K562 (cell line): ENCODE results near the gene THUMPD1. TPM values are rescaled to one million over a fixed set of nuclear protein-coding genes. Genes with fewer than 3 reads are reported as not detected.

ENCODE experiments used
- BCOR ChIP-seq: fragments of 450-650 bp; IDR thresholded peaks from 2 replicates; pipeline ENCODE4 v1.6.1; 2016
- CC2D1A ChIP-seq: fragments of 450-650 bp; IDR thresholded peaks from 2 replicates; pipeline ENCODE4 v1.6.1; 2017; ENCODE audit warnings: mild to moderate bottlenecking
- GTF2F1 ChIP-seq: IDR thresholded peaks from 2 replicates; pipeline ENCODE4 v1.6.1; 2011; ENCODE audit warnings: low read depth, low read length, improper control_type of control experiment
- NRF1 ChIP-seq, 2 experiments: fragments of 450-650 bp; IDR thresholded peaks in 1 of 2; conservative IDR thresholded peaks in 1 of 2; 2 replicates each; pipeline ENCODE4 v1.6.1; 2014; ENCODE audit warnings: mild to moderate bottlenecking in 2 of 2
- SIN3A ChIP-seq, 2 experiments: fragments of 150-350 bp in 1 of 2; IDR thresholded peaks; 2 replicates each; pipeline ENCODE4 v1.6.1; 2011 to 2016; ENCODE audit warnings: borderline replicate concordance in 2 of 2, low read depth in 2 of 2, low read length in 2 of 2, mild to moderate bottlenecking in 2 of 2, moderate library complexity in 2 of 2; ENCODE audit not compliant: control insufficient read depth in 1 of 2
- ZC3H11A ChIP-seq: IDR thresholded peaks from 2 replicates; pipeline ENCODE4 v1.6.1; 2012; ENCODE audit warnings: low read depth, low read length, improper control_type of control experiment
- ZNF561 ChIP-seq: fragments of 450-650 bp; formaldehyde crosslinking; conservative IDR thresholded peaks from 2 replicates; pipeline ENCODE4 v1.4.0; 2020; ENCODE audit warnings: mild to moderate bottlenecking, moderate library complexity
- ZNF766 ChIP-seq: fragments of 200-800 bp; sonication (Bioruptor generic); conservative IDR thresholded peaks from 2 replicates; pipeline ENCODE4 v1.6.1; 2016; ENCODE audit warnings: missing genetic modification characterization, missing compliant biosample characterization
- polyA plus RNA-seq, 8 experiments: library from polyadenylated mRNA; depleted of rRNA in 4 of 8; stranded (reverse) in 5 of 8; unstranded in 3 of 8; fragments of >200 nt; fragmentation: Nextera tagmentation in 2 of 8; fragmentation: Illumina TruSeq in 1 of 8; extraction: Ambion mirVana in 2 of 8; extraction: Trizol in 1 of 8; gene quantifications; 2 replicates each; pipeline versions ENCODE4 v1.2.1 to v1.2.3, GENCODE V29; 2011 to 2014; ENCODE audit warnings: inconsistent platforms in 1 of 8, missing spikeins in 1 of 8
- total RNA-seq, 7 experiments: library from RNA; depleted of rRNA in 6 of 7; stranded (reverse); fragments of >200 nt in 6 of 7; fragmentation: Illumina TruSeq in 2 of 7; extraction: Trizol in 2 of 7; gene quantifications; 2 replicates each; pipeline versions ENCODE4 v1.2.1 to v1.2.3, GENCODE V29; 2011 to 2021; ENCODE audit warnings: low replicate concordance in 1 of 7
- TF ChIP-seq, protein P1 (sequence below): fragments of 450-650 bp; IDR thresholded peaks from 2 replicates; pipeline ENCODE4 v1.6.1; 2016; ENCODE audit warnings: mild to moderate bottlenecking, moderate library complexity
- TF ChIP-seq, protein P2 (sequence below): fragments of 450-650 bp; formaldehyde crosslinking; IDR thresholded peaks from 2 replicates; pipeline ENCODE4 v1.4.0; 2020; ENCODE audit warnings: mild to moderate bottlenecking, mixed read lengths
- TF ChIP-seq, protein P3 (sequence below): fragments of 250-450 bp; sonication (Bioruptor Pico); IDR thresholded peaks from 2 replicates; pipeline ENCODE4 v1.8.0; 2021; ENCODE audit warnings: moderate library complexity, mild to moderate bottlenecking, inconsistent platforms
- TF ChIP-seq, protein P4 (sequence below): sonication (generic); formaldehyde crosslinking; IDR thresholded peaks from 2 replicates; pipeline ENCODE4 v1.8.0; 2023; ENCODE audit warnings: mild to moderate bottlenecking, missing genetic modification reagents

Gene THUMPD1
- total and polyA plus RNA-seq, 9 of the 15 experiments (the other 6 are each of a cell fraction or from before 2014, with no cell fraction given): 37.8 to 101 (median 56.8) TPM

DNA sequence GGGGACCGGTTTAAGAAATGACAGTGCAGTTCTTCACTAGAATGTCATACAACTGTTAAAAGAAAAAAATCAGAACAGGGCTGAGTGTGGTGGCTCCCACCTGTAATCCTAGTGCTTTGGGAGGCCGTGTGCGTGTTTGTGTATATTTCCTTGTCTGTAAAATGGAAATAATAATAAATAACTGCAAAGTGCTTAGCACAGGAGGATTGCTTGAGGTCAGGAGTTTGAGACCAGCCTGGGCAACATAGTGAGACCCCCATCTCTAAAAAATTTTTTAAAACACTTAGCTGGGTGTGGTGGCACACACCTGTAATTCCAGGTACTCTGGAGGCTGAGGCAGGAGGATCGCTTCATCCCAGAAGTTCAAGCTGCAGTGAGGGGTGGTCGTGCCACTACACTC is 24.7 kb upstream of the THUMPD1 start (continued):
- TF ChIP-seq, protein P1, sequence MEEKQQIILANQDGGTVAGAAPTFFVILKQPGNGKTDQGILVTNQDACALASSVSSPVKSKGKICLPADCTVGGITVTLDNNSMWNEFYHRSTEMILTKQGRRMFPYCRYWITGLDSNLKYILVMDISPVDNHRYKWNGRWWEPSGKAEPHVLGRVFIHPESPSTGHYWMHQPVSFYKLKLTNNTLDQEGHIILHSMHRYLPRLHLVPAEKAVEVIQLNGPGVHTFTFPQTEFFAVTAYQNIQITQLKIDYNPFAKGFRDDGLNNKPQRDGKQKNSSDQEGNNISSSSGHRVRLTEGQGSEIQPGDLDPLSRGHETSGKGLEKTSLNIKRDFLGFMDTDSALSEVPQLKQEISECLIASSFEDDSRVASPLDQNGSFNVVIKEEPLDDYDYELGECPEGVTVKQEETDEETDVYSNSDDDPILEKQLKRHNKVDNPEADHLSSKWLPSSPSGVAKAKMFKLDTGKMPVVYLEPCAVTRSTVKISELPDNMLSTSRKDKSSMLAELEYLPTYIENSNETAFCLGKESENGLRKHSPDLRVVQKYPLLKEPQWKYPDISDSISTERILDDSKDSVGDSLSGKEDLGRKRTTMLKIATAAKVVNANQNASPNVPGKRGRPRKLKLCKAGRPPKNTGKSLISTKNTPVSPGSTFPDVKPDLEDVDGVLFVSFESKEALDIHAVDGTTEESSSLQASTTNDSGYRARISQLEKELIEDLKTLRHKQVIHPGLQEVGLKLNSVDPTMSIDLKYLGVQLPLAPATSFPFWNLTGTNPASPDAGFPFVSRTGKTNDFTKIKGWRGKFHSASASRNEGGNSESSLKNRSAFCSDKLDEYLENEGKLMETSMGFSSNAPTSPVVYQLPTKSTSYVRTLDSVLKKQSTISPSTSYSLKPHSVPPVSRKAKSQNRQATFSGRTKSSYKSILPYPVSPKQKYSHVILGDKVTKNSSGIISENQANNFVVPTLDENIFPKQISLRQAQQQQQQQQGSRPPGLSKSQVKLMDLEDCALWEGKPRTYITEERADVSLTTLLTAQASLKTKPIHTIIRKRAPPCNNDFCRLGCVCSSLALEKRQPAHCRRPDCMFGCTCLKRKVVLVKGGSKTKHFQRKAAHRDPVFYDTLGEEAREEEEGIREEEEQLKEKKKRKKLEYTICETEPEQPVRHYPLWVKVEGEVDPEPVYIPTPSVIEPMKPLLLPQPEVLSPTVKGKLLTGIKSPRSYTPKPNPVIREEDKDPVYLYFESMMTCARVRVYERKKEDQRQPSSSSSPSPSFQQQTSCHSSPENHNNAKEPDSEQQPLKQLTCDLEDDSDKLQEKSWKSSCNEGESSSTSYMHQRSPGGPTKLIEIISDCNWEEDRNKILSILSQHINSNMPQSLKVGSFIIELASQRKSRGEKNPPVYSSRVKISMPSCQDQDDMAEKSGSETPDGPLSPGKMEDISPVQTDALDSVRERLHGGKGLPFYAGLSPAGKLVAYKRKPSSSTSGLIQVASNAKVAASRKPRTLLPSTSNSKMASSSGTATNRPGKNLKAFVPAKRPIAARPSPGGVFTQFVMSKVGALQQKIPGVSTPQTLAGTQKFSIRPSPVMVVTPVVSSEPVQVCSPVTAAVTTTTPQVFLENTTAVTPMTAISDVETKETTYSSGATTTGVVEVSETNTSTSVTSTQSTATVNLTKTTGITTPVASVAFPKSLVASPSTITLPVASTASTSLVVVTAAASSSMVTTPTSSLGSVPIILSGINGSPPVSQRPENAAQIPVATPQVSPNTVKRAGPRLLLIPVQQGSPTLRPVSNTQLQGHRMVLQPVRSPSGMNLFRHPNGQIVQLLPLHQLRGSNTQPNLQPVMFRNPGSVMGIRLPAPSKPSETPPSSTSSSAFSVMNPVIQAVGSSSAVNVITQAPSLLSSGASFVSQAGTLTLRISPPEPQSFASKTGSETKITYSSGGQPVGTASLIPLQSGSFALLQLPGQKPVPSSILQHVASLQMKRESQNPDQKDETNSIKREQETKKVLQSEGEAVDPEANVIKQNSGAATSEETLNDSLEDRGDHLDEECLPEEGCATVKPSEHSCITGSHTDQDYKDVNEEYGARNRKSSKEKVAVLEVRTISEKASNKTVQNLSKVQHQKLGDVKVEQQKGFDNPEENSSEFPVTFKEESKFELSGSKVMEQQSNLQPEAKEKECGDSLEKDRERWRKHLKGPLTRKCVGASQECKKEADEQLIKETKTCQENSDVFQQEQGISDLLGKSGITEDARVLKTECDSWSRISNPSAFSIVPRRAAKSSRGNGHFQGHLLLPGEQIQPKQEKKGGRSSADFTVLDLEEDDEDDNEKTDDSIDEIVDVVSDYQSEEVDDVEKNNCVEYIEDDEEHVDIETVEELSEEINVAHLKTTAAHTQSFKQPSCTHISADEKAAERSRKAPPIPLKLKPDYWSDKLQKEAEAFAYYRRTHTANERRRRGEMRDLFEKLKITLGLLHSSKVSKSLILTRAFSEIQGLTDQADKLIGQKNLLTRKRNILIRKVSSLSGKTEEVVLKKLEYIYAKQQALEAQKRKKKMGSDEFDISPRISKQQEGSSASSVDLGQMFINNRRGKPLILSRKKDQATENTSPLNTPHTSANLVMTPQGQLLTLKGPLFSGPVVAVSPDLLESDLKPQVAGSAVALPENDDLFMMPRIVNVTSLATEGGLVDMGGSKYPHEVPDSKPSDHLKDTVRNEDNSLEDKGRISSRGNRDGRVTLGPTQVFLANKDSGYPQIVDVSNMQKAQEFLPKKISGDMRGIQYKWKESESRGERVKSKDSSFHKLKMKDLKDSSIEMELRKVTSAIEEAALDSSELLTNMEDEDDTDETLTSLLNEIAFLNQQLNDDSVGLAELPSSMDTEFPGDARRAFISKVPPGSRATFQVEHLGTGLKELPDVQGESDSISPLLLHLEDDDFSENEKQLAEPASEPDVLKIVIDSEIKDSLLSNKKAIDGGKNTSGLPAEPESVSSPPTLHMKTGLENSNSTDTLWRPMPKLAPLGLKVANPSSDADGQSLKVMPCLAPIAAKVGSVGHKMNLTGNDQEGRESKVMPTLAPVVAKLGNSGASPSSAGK: no peak
- no peak for TF ChIP-seq CC2D1A
- 0 out of 2 replicates have a peak, but pooled peaks have one; percentile 15 for TF ChIP-seq ZNF766 (CRISPR knock-in tag)
- no peak for TF ChIP-seq SIN3A (IDR thresholded peaks at IDR 0.05; ENCODE audit: borderline replicate concordance in 2 of 2, control insufficient read depth in 1 of 2, low read depth in 2 of 2, low read length in 2 of 2)
- 0 out of 2 replicates have a peak, but pooled peaks have one; percentile 23 for TF ChIP-seq BCOR
- TF ChIP-seq, protein P2, sequence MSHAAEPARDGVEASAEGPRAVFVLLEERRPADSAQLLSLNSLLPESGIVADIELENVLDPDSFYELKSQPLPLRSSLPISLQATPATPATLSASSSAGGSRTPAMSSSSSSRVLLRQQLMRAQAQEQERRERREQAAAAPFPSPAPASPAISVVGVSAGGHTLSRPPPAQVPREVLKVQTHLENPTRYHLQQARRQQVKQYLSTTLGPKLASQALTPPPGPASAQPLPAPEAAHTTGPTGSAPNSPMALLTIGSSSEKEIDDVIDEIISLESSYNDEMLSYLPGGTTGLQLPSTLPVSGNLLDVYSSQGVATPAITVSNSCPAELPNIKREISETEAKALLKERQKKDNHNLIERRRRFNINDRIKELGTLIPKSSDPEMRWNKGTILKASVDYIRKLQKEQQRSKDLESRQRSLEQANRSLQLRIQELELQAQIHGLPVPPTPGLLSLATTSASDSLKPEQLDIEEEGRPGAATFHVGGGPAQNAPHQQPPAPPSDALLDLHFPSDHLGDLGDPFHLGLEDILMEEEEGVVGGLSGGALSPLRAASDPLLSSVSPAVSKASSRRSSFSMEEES (CRISPR knock-in tag): no peak
- TF ChIP-seq NRF1 (conservative IDR thresholded peaks at IDR 0.05 in 1 of 2, IDR thresholded peaks at IDR 0.05 in 1 of 2): no peak
- TF ChIP-seq ZC3H11A: no peak
- TF ChIP-seq ZNF561 (CRISPR knock-in tag): no peak
- TF ChIP-seq GTF2F1: no peak
- TF ChIP-seq, protein P3, sequence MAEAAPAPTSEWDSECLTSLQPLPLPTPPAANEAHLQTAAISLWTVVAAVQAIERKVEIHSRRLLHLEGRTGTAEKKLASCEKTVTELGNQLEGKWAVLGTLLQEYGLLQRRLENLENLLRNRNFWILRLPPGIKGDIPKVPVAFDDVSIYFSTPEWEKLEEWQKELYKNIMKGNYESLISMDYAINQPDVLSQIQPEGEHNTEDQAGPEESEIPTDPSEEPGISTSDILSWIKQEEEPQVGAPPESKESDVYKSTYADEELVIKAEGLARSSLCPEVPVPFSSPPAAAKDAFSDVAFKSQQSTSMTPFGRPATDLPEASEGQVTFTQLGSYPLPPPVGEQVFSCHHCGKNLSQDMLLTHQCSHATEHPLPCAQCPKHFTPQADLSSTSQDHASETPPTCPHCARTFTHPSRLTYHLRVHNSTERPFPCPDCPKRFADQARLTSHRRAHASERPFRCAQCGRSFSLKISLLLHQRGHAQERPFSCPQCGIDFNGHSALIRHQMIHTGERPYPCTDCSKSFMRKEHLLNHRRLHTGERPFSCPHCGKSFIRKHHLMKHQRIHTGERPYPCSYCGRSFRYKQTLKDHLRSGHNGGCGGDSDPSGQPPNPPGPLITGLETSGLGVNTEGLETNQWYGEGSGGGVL (CRISPR knock-in tag): no peak
- TF ChIP-seq, protein P4, sequence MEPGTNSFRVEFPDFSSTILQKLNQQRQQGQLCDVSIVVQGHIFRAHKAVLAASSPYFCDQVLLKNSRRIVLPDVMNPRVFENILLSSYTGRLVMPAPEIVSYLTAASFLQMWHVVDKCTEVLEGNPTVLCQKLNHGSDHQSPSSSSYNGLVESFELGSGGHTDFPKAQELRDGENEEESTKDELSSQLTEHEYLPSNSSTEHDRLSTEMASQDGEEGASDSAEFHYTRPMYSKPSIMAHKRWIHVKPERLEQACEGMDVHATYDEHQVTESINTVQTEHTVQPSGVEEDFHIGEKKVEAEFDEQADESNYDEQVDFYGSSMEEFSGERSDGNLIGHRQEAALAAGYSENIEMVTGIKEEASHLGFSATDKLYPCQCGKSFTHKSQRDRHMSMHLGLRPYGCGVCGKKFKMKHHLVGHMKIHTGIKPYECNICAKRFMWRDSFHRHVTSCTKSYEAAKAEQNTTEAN (CRISPR knock-in tag): peak; percentile 34; the same call in 1 of the 2 replicates
